SK-N-SH (cell line): Measurements from ENCODE around the gene EML3. TPM values are rescaled to one million over a fixed set of nuclear protein-coding genes. Genes with fewer than 3 reads are reported as not detected.
A peak's percentile ranks its signal among the peaks of the same experiment; 100 is the strongest.

Source experiments
- CTCF ChIA-PET: fragments of 300-600, 350-600 bp; formaldehyde crosslinking; extraction: SDS; loops from one replicate; lab custom pipeline; 2021; lab: Yijun Ruan, JAX
- POLR2A ChIA-PET: fragments of 350-600 bp; sonication (Branson Sonifier 250); formaldehyde crosslinking; extraction: SDS; loops from one replicate; lab custom pipeline; 2020; ENCODE audit warnings: antibody characterized with exemption, inconsistent platforms; lab: Yijun Ruan, JAX
- DNase-seq: peaks from one replicate; pipeline ENCODE4 v3.0.0; 2012
- H2AFZ ChIP-seq: fragments of 200-600 bp; sonication (generic); 2 replicates; pipeline ENCODE4 v1.8.1; 2016; ENCODE audit warnings: antibody characterized with exemption, mild to moderate bottlenecking, low read depth
- H3F3A ChIP-seq: fragments of 200-600 bp; sonication (generic); replicated peaks from 2 replicates; pipeline ENCODE3; 2016; ENCODE audit warnings: antibody characterized with exemption, mild to moderate bottlenecking; ENCODE audit not compliant: insufficient read depth
- H3K27ac ChIP-seq, 2 experiments: fragments of 200-500 bp in 1 of 2; fragments of 200-600 bp in 1 of 2; sonication (Bioruptor generic) in 1 of 2; sonication (generic), shearing (Covaris generic) in 1 of 2; 2 replicates each; pipeline versions ENCODE4 v1.5.1 to v1.6.1; 2014 to 2016; ENCODE audit warnings: low read depth in 2 of 2, inconsistent platforms in 1 of 2, low read length in 1 of 2, mild to moderate bottlenecking in 1 of 2, mixed read lengths in 1 of 2
- H3K27me3 ChIP-seq: fragments of 200-600 bp; sonication (generic), shearing (Covaris generic); 2 replicates; pipeline ENCODE4 v1.6.1; 2016; ENCODE audit warnings: mixed run types; ENCODE audit not compliant: insufficient read depth
- H3K36me3 ChIP-seq, 2 experiments: fragments of 200-500 bp in 1 of 2; fragments of 200-600 bp in 1 of 2; sonication (Bioruptor generic) in 1 of 2; sonication (generic) in 1 of 2; replicated peaks in 1 of 2; 2 replicates each; pipeline versions ENCODE3 to v1.5.1; 2014 to 2016; ENCODE audit warnings: low read length in 1 of 2, mild to moderate bottlenecking in 1 of 2; ENCODE audit not compliant: insufficient read depth in 2 of 2, control insufficient read depth in 1 of 2
- H3K4me1 ChIP-seq, 2 experiments: fragments of 200-500 bp in 1 of 2; fragments of 200-600 bp in 1 of 2; sonication (Bioruptor generic) in 1 of 2; sonication (generic), shearing (Covaris generic) in 1 of 2; 2 replicates each; pipeline versions ENCODE4 v1.5.1 to v1.6.1; 2014 to 2016; ENCODE audit warnings: low read depth in 1 of 2, low read length in 1 of 2, mixed run types in 1 of 2; ENCODE audit not compliant: insufficient read depth in 2 of 2, control insufficient read depth in 1 of 2
- H3K4me2 ChIP-seq: fragments of 200-600 bp; sonication (generic), shearing (Covaris generic); 2 replicates; pipeline ENCODE4 v1.6.1; 2017; ENCODE audit warnings: mixed run types
- H3K4me3 ChIP-seq, 2 experiments: fragments of 200-500 bp in 1 of 2; fragments of 200-600 bp in 1 of 2; sonication (Bioruptor generic) in 1 of 2; sonication (generic), shearing (Covaris generic) in 1 of 2; 2 replicates each; pipeline versions ENCODE4 v1.5.1 to v1.8.1; 2014 to 2016; ENCODE audit warnings: low read depth in 2 of 2, inconsistent platforms in 1 of 2, low read length in 1 of 2, mild to moderate bottlenecking in 1 of 2, mixed read lengths in 1 of 2, moderate library complexity in 1 of 2
- H3K79me2 ChIP-seq: fragments of 200-600 bp; sonication (generic); 2 replicates; pipeline ENCODE4 v1.8.1; 2017; ENCODE audit warnings: mild to moderate bottlenecking; ENCODE audit not compliant: insufficient read depth
- H3K9ac ChIP-seq: fragments of 200-600 bp; sonication (generic); 2 replicates; pipeline ENCODE4 v1.6.1; 2017; ENCODE audit warnings: mixed run types
- H3K9me2 ChIP-seq: fragments of 200-600 bp; sonication (generic); 2 replicates; pipeline ENCODE4 v1.6.1; 2017; ENCODE audit warnings: mixed run types
- H3K9me3 ChIP-seq: fragments of 200-600 bp; sonication (generic); 2 replicates; pipeline ENCODE4 v1.6.1; 2017; ENCODE audit warnings: mixed run types, mild to moderate bottlenecking, moderate library complexity
- H4K20me1 ChIP-seq: fragments of 200-600 bp; sonication (generic); 2 replicates; pipeline ENCODE4 v1.6.1; 2017; ENCODE audit warnings: mild to moderate bottlenecking, mixed run types; ENCODE audit not compliant: insufficient read depth
- CHD2 ChIP-seq: fragments of 150-350 bp; IDR thresholded peaks from 2 replicates; pipeline ENCODE4 v1.6.1; 2018; ENCODE audit warnings: low read length; ENCODE audit not compliant: partially characterized antibody
- NFIC ChIP-seq: IDR thresholded peaks from 2 replicates; pipeline ENCODE4 v1.4.0; 2012; ENCODE audit warnings: borderline replicate concordance
- SIN3A ChIP-seq: IDR thresholded peaks from 2 replicates; pipeline ENCODE4 v1.6.1; 2012; ENCODE audit warnings: low read depth, mild to moderate bottlenecking, low read length, moderate library complexity, borderline replicate concordance
- WGBS: methylation state at CpG from one replicate; pipeline ENCODE4 v1.1.6; 2017; ENCODE audit warnings: low lambda C conversion rate; 5-methylcytosine and 5-hydroxymethylcytosine counted together
- polyA plus RNA-seq, 3 experiments: library from polyadenylated mRNA; depleted of rRNA; stranded (reverse); fragments of >200 nt; gene quantifications; 2 replicates each; pipeline ENCODE4 v1.2.3, GENCODE V29; 2012
- TF ChIP-seq, protein P1 (sequence below): IDR thresholded peaks from 2 replicates; pipeline ENCODE4 v1.4.0; 2012; ENCODE audit warnings: low read depth
- TF ChIP-seq, protein P2 (sequence below): fragments of 150-350 bp; IDR thresholded peaks from 2 replicates; pipeline ENCODE4 v1.6.1; 2016; ENCODE audit warnings: mild to moderate bottlenecking, low read depth, low read length
- TF ChIP-seq, protein P3 (sequence below): IDR thresholded peaks from 2 replicates; pipeline ENCODE4 v1.4.0; 2012; ENCODE audit warnings: low read depth, borderline replicate concordance

The EML3 gene
- polyA plus RNA-seq, 1 of the 3 experiments (the other 2 are of a cell fraction), result 43.0 TPM

DNA sequence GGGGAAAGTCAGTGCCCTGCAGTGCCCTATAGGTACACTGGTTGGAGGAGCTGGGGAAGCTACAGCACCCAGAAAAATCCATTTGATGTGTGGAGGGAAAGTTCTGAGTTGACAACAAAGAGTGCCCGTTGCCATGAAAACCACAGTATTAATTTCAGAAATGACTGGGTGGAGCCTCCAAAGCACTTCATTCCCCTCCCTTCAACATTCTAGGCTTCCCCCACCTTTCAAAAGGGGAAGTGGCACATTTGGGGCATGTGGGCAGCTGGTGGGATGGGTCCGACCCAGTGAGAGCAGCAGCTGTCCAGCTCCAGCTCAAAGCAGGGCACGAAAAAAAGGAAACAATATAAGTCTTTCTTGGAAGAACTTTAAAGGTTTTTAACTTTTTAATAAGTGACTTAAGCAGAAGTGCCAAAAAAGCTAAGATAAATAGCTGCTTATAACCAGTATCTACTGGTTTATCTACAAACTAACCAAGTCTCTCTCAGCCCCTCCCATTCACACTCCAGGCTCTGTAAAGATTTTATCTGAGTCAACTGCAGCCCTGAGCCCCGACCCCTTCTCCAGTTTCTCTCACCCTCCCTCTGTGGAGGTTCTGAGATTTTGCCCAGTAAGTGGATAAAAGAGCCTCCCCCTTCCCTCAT is 57.0 kb downstream of the EML3 start:
- H2AFZ ChIP-seq, result no peak overlapping the region
- WGBS, result 48% methylated on average over 4 of the region's 4 CpGs
- peak overlapping the region; percentile 85 for H3K4me2 ChIP-seq
- no peak overlapping the region; a peak in 1 of 4 replicates for H3K4me3 ChIP-seq
- peaks cover 82% of the 10 kb centered on the region for H3F3A ChIP-seq
- POLR2A ChIA-PET, result interaction anchor here (0.7 to 1.3 kb wide), 4 partner anchors 9 to 110 kb away, joined by 3 to 4 read pairs (median 3); partner anchors contain the start of genes AHNAK, C11orf98, CSKMT and EEF1G
- peak overlapping the region; percentile 85 to 97 for H3K27ac ChIP-seq
- peak overlapping the region; percentile 82 for H3K9ac ChIP-seq
- no peaks in the 10 kb centered on the region for H3K27me3 ChIP-seq
- peaks cover 38 to 74% of the 10 kb centered on the region in 2 experiments for H3K4me1 ChIP-seq
- TF ChIP-seq, protein P1, sequence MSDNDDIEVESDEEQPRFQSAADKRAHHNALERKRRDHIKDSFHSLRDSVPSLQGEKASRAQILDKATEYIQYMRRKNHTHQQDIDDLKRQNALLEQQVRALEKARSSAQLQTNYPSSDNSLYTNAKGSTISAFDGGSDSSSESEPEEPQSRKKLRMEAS, result no peak
- TF ChIP-seq, protein P2, sequence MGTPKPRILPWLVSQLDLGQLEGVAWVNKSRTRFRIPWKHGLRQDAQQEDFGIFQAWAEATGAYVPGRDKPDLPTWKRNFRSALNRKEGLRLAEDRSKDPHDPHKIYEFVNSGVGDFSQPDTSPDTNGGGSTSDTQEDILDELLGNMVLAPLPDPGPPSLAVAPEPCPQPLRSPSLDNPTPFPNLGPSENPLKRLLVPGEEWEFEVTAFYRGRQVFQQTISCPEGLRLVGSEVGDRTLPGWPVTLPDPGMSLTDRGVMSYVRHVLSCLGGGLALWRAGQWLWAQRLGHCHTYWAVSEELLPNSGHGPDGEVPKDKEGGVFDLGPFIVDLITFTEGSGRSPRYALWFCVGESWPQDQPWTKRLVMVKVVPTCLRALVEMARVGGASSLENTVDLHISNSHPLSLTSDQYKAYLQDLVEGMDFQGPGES, result no peak
- TF ChIP-seq, protein P3, sequence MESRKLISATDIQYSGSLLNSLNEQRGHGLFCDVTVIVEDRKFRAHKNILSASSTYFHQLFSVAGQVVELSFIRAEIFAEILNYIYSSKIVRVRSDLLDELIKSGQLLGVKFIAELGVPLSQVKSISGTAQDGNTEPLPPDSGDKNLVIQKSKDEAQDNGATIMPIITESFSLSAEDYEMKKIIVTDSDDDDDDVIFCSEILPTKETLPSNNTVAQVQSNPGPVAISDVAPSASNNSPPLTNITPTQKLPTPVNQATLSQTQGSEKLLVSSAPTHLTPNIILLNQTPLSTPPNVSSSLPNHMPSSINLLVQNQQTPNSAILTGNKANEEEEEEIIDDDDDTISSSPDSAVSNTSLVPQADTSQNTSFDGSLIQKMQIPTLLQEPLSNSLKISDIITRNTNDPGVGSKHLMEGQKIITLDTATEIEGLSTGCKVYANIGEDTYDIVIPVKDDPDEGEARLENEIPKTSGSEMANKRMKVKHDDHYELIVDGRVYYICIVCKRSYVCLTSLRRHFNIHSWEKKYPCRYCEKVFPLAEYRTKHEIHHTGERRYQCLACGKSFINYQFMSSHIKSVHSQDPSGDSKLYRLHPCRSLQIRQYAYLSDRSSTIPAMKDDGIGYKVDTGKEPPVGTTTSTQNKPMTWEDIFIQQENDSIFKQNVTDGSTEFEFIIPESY, result no peak
- TF ChIP-seq SIN3A (no peak), NFIC (no peak)
- no peaks in the 10 kb centered on the region for H4K20me1 ChIP-seq
- no peaks in the 10 kb centered on the region for H3K9me3 ChIP-seq
- no peaks in the 10 kb centered on the region for H3K9me2 ChIP-seq
- peaks cover 23 to 30% of the 10 kb centered on the region in 2 experiments for H3K36me3 ChIP-seq
- peaks cover 40% of the 10 kb centered on the region; the same call in 1 of the 2 replicates for H3K79me2 ChIP-seq
- CTCF ChIA-PET, result interaction anchor here (1.4 to 11.8 kb wide), 3 partner anchors 12 to 174 kb away, joined by 3 to 90 read pairs (median 13); no protein-coding TSS in a partner anchor
- peak; percentile 43 for DNase-seq

DNA sequence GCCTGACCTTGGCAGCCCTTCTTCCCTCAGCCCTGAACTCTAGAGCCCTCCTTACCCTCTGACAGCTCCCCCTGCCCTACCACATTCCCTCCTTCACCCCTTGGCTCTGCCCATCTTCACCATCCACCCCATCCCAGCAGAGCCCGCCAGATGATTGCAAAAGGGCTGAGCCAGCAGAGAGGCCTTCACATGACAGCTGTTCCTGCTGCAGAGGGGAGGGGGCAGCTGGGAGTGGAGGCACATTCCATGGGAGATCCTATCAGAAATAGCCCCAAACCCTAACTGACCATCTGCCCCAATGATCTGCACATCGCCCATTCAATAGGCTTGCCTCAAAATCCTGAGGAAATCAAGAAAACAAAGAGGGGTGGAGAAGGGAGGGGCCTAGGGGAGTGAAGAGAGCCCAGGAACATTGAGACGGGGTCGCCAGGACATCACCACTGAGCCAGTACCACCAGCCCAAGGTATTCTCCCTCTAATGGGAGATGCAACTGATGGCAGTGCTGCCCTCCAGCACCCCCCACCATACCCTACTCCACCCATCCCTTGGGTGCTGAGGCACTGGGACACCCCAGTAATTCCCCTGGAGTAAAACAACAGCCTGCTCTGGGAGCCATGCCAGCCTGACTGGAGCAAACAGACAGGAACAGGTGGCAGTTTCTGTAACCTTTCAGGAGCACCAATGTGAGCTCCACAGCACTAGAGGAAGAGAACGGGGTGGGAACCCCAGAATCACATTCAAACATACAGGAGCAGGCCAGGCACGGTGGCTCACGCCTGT is 58.0 kb downstream of the EML3 start:
- peaks cover 14 to 21% of the 10 kb centered on the region in 2 experiments for H3K36me3 ChIP-seq
- H3K4me3 ChIP-seq, result peak overlapping the region in 1 of 2 experiments; percentile 56; a peak in 2 of 4 replicates
- H3F3A ChIP-seq, result peaks cover 73% of the 10 kb centered on the region
- peak overlapping the region; percentile 85 for H3K4me2 ChIP-seq
- peak overlapping the region; percentile 67 to 97; a peak in 3 of 4 replicates for H3K27ac ChIP-seq
- H3K9me2 ChIP-seq, result no peaks in the 10 kb centered on the region
- no peaks in the 10 kb centered on the region for H4K20me1 ChIP-seq
- no peaks in the 10 kb centered on the region for H3K9me3 ChIP-seq
- ChIA-PET CTCF (interaction anchor here (1.0 to 11.8 kb wide), 5 partner anchors 11 to 160 kb away, joined by 3 to 90 read pairs (median 13); no protein-coding TSS in a partner anchor), POLR2A (interaction anchor here (1.1 to 1.2 kb wide), 2 partner anchors 18 to 160 kb away, joined by 3 to 5 read pairs; no protein-coding TSS in a partner anchor)
- H2AFZ ChIP-seq, result no peak overlapping the region
- H3K79me2 ChIP-seq, result peaks cover 36% of the 10 kb centered on the region; the same call in 1 of the 2 replicates
- H3K9ac ChIP-seq, result peak overlapping the region; percentile 82
- no peaks in the 10 kb centered on the region for H3K27me3 ChIP-seq
- H3K4me1 ChIP-seq, result peaks cover 38 to 66% of the 10 kb centered on the region in 2 experiments
- WGBS, result 90% methylated on average over 6 of the region's 7 CpGs
- no peak for TF ChIP-seq CHD2
- TF ChIP-seq, all 33 proteins: peak for 0
- DNase-seq, result no peak
